Effector memory CD4-positive, alpha-beta T cell (primary cell): ENCODE measurements around the gene ARSD.

Experiments used
- DNase-seq, 3 donors: peaks; one replicate each; pipeline ENCODE4 v3.0.0-alpha.2; 2020
- H3K27ac ChIP-seq: 2 replicates; pipeline ENCODE4 v1.7.0; 2013; ENCODE audit warnings: mild to moderate bottlenecking, low read length, moderate library complexity; ENCODE audit not compliant: insufficient read depth, poor library complexity, severe bottlenecking
- H3K27me3 ChIP-seq: replicated peaks from 2 replicates; pipeline ENCODE4 v1.7.0; 2013; ENCODE audit warnings: mild to moderate bottlenecking, low read length; ENCODE audit not compliant: insufficient read depth, control insufficient read depth, poor library complexity, severe bottlenecking
- H3K36me3 ChIP-seq: 2 replicates; pipeline ENCODE4 v1.7.0; 2013; ENCODE audit warnings: mild to moderate bottlenecking, low read length, moderate library complexity; ENCODE audit not compliant: control insufficient read depth, insufficient read depth
- H3K4me1 ChIP-seq: 2 replicates; pipeline ENCODE4 v1.7.0; 2013; ENCODE audit warnings: low read length, mild to moderate bottlenecking; ENCODE audit not compliant: control insufficient read depth, insufficient read depth, poor library complexity, severe bottlenecking
- H3K4me3 ChIP-seq: 2 replicates; pipeline ENCODE4 v1.7.0; 2013; ENCODE audit warnings: low read length, low read depth, mild to moderate bottlenecking; ENCODE audit not compliant: insufficient read depth, poor library complexity, severe bottlenecking
- H3K9me3 ChIP-seq: 2 replicates; pipeline ENCODE4 v1.7.0; 2013; ENCODE audit warnings: mild to moderate bottlenecking, low read length, moderate library complexity; ENCODE audit not compliant: control insufficient read depth

The ARSD gene

DNA sequence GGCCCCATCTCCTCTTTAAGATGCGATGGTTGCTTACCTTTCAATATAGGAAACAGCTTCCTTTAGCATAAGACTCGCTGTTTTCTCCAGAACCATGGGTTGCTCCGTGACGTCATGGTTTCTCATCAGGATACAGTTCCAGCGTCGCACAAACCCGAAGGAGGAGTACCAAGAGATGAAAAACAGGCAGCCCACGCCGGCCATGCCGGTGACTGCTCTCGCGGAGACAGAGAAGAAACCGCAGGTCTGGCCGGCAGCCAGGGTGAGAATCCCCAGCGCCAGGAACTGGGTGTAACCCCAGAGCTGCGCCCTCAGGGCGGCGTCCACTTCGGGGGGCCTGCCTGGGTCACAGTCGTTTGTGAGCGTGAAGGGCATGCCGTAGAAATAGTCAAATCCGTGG is 11.4 kb downstream of the ARSD start:
- no peaks in the 10 kb centered on the region for H3K9me3 ChIP-seq
- H3K27me3 ChIP-seq = no peaks in the 10 kb centered on the region
- H3K36me3 ChIP-seq = no peaks in the 10 kb centered on the region
- no peaks in the 10 kb centered on the region for H3K4me1 ChIP-seq
- H3K4me3 ChIP-seq = no peak overlapping the region
- DNase-seq = no peak
- no peak overlapping the region for H3K27ac ChIP-seq

GRCh38 chrX:2913118-2913517 is 16.0 kb downstream of the ARSD start:
- DNase-seq = no peak

GRCh38 chrX:2910109-2910508 is 19.0 kb downstream of the ARSD start:
- Histone ChIP-seq H3K4me1 (no peaks in the 10 kb centered on the region), H3K4me3 (no peak overlapping the region), H3K36me3 (no peaks in the 10 kb centered on the region), H3K9me3 (no peaks in the 10 kb centered on the region), H3K27me3 (no peaks in the 10 kb centered on the region), H3K27ac (no peak overlapping the region)
- DNase-seq = no peak

More at GRCh38 chrX:2913118-2913517, 16.0 kb downstream of the ARSD start:
- Histone ChIP-seq H3K4me1 (no peaks in the 10 kb centered on the region), H3K9me3 (no peaks in the 10 kb centered on the region), H3K27me3 (no peaks in the 10 kb centered on the region), H3K27ac (no peak overlapping the region), H3K4me3 (no peak overlapping the region), H3K36me3 (no peaks in the 10 kb centered on the region)

GRCh38 chrX:2908125-2908685 is 20.9 kb downstream of the ARSD start:
- H3K27ac ChIP-seq = no peak overlapping the region
- no peak overlapping the region for H3K4me3 ChIP-seq
- DNase-seq = no peak
- no peaks in the 10 kb centered on the region for H3K27me3 ChIP-seq
- no peaks in the 10 kb centered on the region for H3K36me3 ChIP-seq
- no peaks in the 10 kb centered on the region for H3K4me1 ChIP-seq
- no peaks in the 10 kb centered on the region for H3K9me3 ChIP-seq

DNA sequence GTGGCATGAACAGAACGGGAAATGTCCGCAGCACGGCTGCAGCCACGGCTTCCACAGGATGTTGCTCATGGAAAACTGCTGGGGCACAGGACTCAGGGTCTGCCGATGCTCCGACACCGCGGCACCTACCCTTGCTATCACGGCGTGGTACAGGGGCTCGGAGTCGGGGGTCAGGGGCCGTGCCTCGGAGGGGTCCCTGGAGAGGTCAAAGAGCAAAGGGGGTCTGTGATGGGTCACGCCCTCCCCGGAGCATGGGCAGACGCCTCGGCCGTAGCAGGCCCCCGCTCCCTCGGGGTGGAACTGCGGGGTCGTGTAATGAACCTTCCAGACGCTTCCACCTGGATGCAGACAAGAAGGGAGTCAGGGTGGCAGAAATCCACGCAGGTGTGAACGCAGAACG is 21.8 kb downstream of the ARSD start:
- Histone ChIP-seq H3K4me3 (no peak overlapping the region), H3K4me1 (no peaks in the 10 kb centered on the region), H3K27ac (no peak overlapping the region), H3K9me3 (no peaks in the 10 kb centered on the region), H3K36me3 (no peaks in the 10 kb centered on the region), H3K27me3 (no peaks in the 10 kb centered on the region)
- no peak for DNase-seq

DNA sequence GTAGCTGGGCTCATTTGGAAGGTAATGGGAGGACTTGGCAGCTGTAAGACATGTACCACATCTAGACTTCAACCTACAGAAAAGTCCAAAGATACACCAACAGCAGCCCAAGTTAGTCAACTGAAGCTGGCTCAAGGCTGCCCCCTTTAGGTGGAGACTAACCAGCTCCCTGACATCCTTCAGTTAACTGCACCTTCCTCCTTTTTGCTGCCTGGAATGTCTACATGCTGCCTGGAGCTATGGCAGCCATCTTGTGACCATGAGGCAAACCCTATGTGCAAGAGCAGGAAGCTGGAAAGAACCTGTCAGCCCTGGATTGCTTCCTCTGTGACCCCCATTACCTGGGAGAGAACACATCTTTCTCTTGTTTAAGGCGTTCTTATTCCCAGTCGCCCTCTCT is 25.8 kb downstream of the ARSD start:
- DNase-seq = no peak
- H3K27ac ChIP-seq = no peak overlapping the region
- H3K36me3 ChIP-seq = no peaks in the 10 kb centered on the region
- H3K4me1 ChIP-seq = no peaks in the 10 kb centered on the region
- no peaks in the 10 kb centered on the region for H3K9me3 ChIP-seq
- H3K27me3 ChIP-seq = no peaks in the 10 kb centered on the region
- no peak overlapping the region for H3K4me3 ChIP-seq

GRCh38 chrX:2902841-2903240 is 26.3 kb downstream of the ARSD start:
- H3K9me3 ChIP-seq = no peaks in the 10 kb centered on the region

DNA sequence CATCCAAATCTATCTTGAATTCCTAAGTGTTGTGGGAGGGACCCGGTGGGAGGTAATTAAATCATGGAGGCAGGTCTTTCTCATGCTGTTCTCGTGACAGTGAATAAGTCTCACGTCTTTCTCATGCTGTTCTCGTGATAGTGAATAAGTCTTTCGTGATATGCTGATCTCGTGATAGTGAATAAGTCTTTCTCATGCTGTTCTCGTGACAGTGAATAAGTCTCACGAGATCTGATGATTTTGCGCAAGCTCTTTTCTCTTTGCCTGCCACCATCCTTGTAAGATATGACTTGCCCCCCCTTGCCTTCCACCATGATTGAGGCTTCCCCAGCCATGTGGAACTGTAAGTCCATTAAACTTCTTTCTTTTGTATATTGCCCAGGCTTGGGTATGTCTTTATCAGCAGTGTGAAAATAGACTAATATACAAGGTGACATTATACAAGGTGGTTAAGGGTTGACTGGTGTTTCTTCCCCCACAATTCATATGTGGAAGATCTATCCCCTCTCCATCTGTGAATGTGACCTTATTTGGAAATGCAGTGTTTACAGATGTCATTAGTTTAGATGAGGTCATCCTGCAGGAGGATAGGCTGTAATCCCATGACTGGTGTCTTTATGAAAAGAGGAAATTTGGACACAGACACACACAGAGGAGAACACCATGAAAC is 27.6 kb downstream of the ARSD start:
- H3K27ac ChIP-seq = no peak overlapping the region
- no peaks in the 10 kb centered on the region for H3K9me3 ChIP-seq
- no peak for DNase-seq
- H3K27me3 ChIP-seq = no peaks in the 10 kb centered on the region
- H3K4me3 ChIP-seq = no peak overlapping the region
- no peaks in the 10 kb centered on the region for H3K4me1 ChIP-seq
- no peaks in the 10 kb centered on the region for H3K36me3 ChIP-seq

More at GRCh38 chrX:2902841-2903240, 26.3 kb downstream of the ARSD start:
- DNase-seq = no peak
- Histone ChIP-seq H3K27me3 (no peaks in the 10 kb centered on the region), H3K4me1 (no peaks in the 10 kb centered on the region), H3K27ac (no peak overlapping the region), H3K4me3 (no peak overlapping the region), H3K36me3 (no peaks in the 10 kb centered on the region)

- Histone ChIP-seq H3K27ac (no peak overlapping the region), H3K4me3 (no peak overlapping the region), H3K36me3 (no peaks in the 10 kb centered on the region), H3K9me3 (no peaks in the 10 kb centered on the region), H3K4me1 (no peaks in the 10 kb centered on the region), H3K27me3 (no peaks in the 10 kb centered on the region)
- no peak for DNase-seq
Measured at GRCh38 chrX:2898846-2899512, 30.2 kb downstream of the ARSD start.
